Neural progenitor cell (in vitro differentiated cells): Measurements from ENCODE around the gene GRID1. TPM values are rescaled to one million over a fixed set of nuclear protein-coding genes. Genes with fewer than 3 reads are reported as not detected.

Experiments used
- DNase-seq: peaks from one replicate; pipeline ENCODE4 v3.0.0-alpha.2; 2016; ENCODE audit warnings: low spot score
- H2AFZ ChIP-seq: fragments of 200-600 bp; sonication (generic); replicated peaks from 2 replicates; pipeline ENCODE4 v1.6.1; 2016; ENCODE audit warnings: antibody characterized with exemption
- H3F3A ChIP-seq: fragments of 200-600 bp; sonication (generic); 2 replicates; pipeline ENCODE4 v1.6.1; 2016; ENCODE audit warnings: antibody characterized with exemption, low read depth
- H3K27ac ChIP-seq: fragments of 200-600 bp; sonication (generic); 2 replicates; pipeline ENCODE4 v1.5.1; 2016; ENCODE audit warnings: mild to moderate bottlenecking
- H3K27me3 ChIP-seq: fragments of 200-600 bp; sonication (generic); 2 replicates; pipeline ENCODE4 v1.6.1; 2016; ENCODE audit warnings: mild to moderate bottlenecking, moderate library complexity
- H3K36me3 ChIP-seq: fragments of 200-600 bp; sonication (generic); 2 replicates; pipeline ENCODE4 v1.5.1; 2016
- H3K4me1 ChIP-seq: fragments of 200-600 bp; sonication (generic); 2 replicates; pipeline ENCODE4 v1.6.1; 2016; ENCODE audit warnings: mixed run types
- H3K4me2 ChIP-seq: fragments of 200-600 bp; sonication (generic); 2 replicates; pipeline ENCODE4 v1.6.1; 2016
- H3K4me3 ChIP-seq: fragments of 200-600 bp; sonication (generic); 2 replicates; pipeline ENCODE4 v1.5.1; 2016
- H3K79me2 ChIP-seq: fragments of 200-600 bp; sonication (generic); 2 replicates; pipeline ENCODE4 v1.6.1; 2016; ENCODE audit warnings: low read depth
- H3K9ac ChIP-seq: fragments of 200-600 bp; sonication (generic); 2 replicates; pipeline ENCODE4 v1.6.1; 2016
- H3K9me3 ChIP-seq: fragments of 200-600 bp; sonication (generic); 2 replicates; pipeline ENCODE4 v1.5.1; 2016; ENCODE audit warnings: low read depth
- H4K20me1 ChIP-seq: fragments of 200-600 bp; sonication (generic); 2 replicates; pipeline ENCODE4 v1.6.1; 2016; ENCODE audit warnings: low read depth
- H3K27ac Mint-ChIP-seq: 3 replicates; pipeline ENCODE4 v1.8.0; 2021; ENCODE audit warnings: mixed read lengths
- H3K27me3 Mint-ChIP-seq: 2 replicates; pipeline ENCODE4 v1.8.0; 2022; ENCODE audit warnings: low read depth, mild to moderate bottlenecking, inconsistent platforms, moderate library complexity, mixed read lengths; ENCODE audit not compliant: insufficient read depth
- H3K36me3 Mint-ChIP-seq: 3 replicates; pipeline ENCODE4 v1.8.0; 2021; ENCODE audit warnings: mixed read lengths
- H3K4me1 Mint-ChIP-seq: 3 replicates; pipeline ENCODE4 v1.8.0; 2021; ENCODE audit warnings: mixed read lengths
- H3K4me3 Mint-ChIP-seq: 3 replicates; pipeline ENCODE4 v1.8.0; 2021; ENCODE audit warnings: mild to moderate bottlenecking, moderate library complexity, mixed read lengths
- H3K9me3 Mint-ChIP-seq: 3 replicates; pipeline ENCODE4 v1.8.0; 2020; ENCODE audit warnings: mixed read lengths
- EZH2 ChIP-seq: fragments of 200-600 bp; sonication (generic); IDR thresholded peaks from 2 replicates; pipeline ENCODE4 v1.6.1; 2017; ENCODE audit warnings: antibody characterized with exemption, mild to moderate bottlenecking, moderate library complexity
- EZH2phosphoT487 ChIP-seq: fragments of 200-600 bp; sonication (generic); IDR thresholded peaks from 2 replicates; pipeline ENCODE4 v1.6.1; 2017; ENCODE audit warnings: antibody characterized with exemption
- total RNA-seq: library from RNA; depleted of rRNA; stranded (reverse); fragments of >200 nt; gene quantifications from 2 replicates; pipeline ENCODE4 v1.2.3, GENCODE V29; 2015; ENCODE audit warnings: low replicate concordance
- TF ChIP-seq, protein P1 (sequence below): fragments of 200-600 bp; sonication (generic); IDR thresholded peaks from 2 replicates; pipeline ENCODE4 v1.5.1; 2017; ENCODE audit warnings: antibody characterized with exemption, mild to moderate bottlenecking

Gene GRID1
- total RNA-seq, 1 donor from 2014 or later = not detected

DNA sequence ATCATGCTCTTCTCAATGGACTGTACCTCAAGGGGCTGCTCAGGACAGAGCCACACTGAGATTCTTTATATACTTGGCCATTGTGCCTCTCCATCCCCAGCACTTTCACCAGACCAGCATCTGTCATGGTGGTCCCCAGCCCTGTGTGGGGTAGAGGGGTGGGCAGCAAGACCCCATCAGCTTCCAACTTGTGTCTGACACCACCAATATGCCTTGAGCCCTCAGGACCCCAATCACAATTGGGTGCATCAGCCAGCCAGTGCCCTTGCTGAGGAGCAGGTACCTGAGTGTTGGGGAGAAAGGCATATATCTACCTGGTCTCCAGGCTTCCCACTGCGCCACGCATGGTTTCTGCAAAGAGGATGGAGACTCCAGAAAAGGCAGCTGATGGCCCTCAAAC is 56.3 kb downstream of the GRID1 start:
- H3F3A ChIP-seq = no peaks in the 10 kb centered on the region
- H3K4me3 ChIP-seq = no peak overlapping the region
- H3K9ac ChIP-seq = no peak overlapping the region
- no peak overlapping the region for H2AFZ ChIP-seq
- no peaks in the 10 kb centered on the region for H3K79me2 ChIP-seq
- DNase-seq = no peak
- H3K36me3 ChIP-seq = no peaks in the 10 kb centered on the region
- TF ChIP-seq, protein P1, sequence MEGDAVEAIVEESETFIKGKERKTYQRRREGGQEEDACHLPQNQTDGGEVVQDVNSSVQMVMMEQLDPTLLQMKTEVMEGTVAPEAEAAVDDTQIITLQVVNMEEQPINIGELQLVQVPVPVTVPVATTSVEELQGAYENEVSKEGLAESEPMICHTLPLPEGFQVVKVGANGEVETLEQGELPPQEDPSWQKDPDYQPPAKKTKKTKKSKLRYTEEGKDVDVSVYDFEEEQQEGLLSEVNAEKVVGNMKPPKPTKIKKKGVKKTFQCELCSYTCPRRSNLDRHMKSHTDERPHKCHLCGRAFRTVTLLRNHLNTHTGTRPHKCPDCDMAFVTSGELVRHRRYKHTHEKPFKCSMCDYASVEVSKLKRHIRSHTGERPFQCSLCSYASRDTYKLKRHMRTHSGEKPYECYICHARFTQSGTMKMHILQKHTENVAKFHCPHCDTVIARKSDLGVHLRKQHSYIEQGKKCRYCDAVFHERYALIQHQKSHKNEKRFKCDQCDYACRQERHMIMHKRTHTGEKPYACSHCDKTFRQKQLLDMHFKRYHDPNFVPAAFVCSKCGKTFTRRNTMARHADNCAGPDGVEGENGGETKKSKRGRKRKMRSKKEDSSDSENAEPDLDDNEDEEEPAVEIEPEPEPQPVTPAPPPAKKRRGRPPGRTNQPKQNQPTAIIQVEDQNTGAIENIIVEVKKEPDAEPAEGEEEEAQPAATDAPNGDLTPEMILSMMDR = no peak
- TF ChIP-seq EZH2 = no peak
- TF ChIP-seq EZH2phosphoT487 = no peak
- no peaks in the 10 kb centered on the region for H3K27me3 ChIP-seq
- H4K20me1 ChIP-seq = peaks cover 11% of the 10 kb centered on the region
- no peak overlapping the region for H3K4me3 Mint-ChIP-seq
- H3K4me1 ChIP-seq = no peaks in the 10 kb centered on the region
- no peaks in the 10 kb centered on the region for H3K4me1 Mint-ChIP-seq
- H3K27me3 Mint-ChIP-seq = no peaks in the 10 kb centered on the region
- H3K9me3 Mint-ChIP-seq = no peaks in the 10 kb centered on the region
- H3K27ac Mint-ChIP-seq = no peak overlapping the region
- H3K4me2 ChIP-seq = no peak overlapping the region
- no peaks in the 10 kb centered on the region for H3K36me3 Mint-ChIP-seq
- H3K27ac ChIP-seq = no peak overlapping the region
- H3K9me3 ChIP-seq = no peaks in the 10 kb centered on the region

DNA sequence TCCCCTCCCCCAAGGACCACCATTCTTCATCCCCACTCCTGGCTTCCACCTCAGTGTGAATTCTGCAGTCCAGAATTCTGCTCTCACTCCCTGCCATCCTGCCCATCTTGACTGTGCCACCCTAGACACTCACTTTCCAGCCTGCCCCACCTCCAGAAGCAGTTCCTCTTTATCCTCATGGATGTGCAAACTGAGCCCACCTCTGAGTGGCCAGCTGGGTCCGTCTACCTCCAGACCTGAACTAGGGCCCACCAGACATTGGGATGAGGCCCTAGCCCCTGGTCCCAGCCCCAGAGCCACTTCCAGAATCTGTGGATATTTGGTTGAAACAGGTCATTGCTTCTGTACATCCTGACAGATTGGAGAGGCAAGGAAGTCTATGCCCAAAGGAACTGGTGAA is 58.5 kb downstream of the GRID1 start:
- Histone ChIP-seq H3K4me1 (no peaks in the 10 kb centered on the region), H4K20me1 (peaks cover 11% of the 10 kb centered on the region), H3K9me3 (no peaks in the 10 kb centered on the region), H3K9ac (no peak overlapping the region), H3K27me3 (no peaks in the 10 kb centered on the region), H3K27ac (no peak overlapping the region), H2AFZ (no peak overlapping the region), H3F3A (no peaks in the 10 kb centered on the region), H3K4me3 (no peak overlapping the region), H3K4me2 (no peak overlapping the region), H3K36me3 (no peaks in the 10 kb centered on the region), H3K79me2 (no peaks in the 10 kb centered on the region)
- H3K9me3 Mint-ChIP-seq = no peaks in the 10 kb centered on the region
- no peak overlapping the region for H3K4me3 Mint-ChIP-seq
- H3K4me1 Mint-ChIP-seq = no peaks in the 10 kb centered on the region
- H3K36me3 Mint-ChIP-seq = no peaks in the 10 kb centered on the region
- no peaks in the 10 kb centered on the region for H3K27me3 Mint-ChIP-seq
- no peak for DNase-seq
- TF ChIP-seq EZH2 (no peak), EZH2phosphoT487 (no peak)
- TF ChIP-seq, protein P1 = no peak
- no peak overlapping the region for H3K27ac Mint-ChIP-seq

DNA sequence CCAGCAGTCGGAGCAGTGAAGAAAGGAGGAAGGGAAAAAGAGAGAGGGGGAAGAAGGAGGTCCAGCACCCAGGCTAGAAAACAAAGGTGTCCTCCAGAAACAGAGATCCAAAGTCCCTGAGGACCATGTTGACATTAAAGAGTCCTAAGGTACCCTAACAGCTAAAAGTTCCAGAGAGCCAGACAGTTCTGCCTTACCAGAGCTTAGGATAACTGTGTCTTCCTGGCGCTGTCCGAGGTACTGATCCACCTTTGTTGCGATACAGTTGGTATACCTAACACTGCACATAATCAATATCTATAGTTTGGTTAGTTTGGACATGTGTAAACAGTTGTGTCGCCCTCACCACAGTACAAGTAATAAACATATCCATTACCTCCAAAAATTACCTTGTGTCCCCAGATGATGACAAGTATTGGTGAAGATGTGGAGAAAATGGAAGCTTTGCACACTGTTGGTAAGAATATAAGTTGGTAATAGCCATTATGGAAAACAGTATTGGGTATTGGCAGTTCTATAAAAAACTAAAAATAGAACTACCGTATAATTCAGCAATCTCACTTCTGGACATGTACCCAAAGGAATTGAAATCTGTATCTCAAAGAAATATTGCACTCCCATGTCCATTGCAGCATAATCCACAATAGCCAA is 59.8 kb downstream of the GRID1 start:
- peak; percentile 82 for DNase-seq
- Mint-ChIP-seq H3K27me3 (no peaks in the 10 kb centered on the region), H3K4me3 (no peak overlapping the region), H3K27ac (no peak overlapping the region), H3K4me1 (no peaks in the 10 kb centered on the region), H3K36me3 (no peaks in the 10 kb centered on the region), H3K9me3 (no peaks in the 10 kb centered on the region)
- no peaks in the 10 kb centered on the region for H3F3A ChIP-seq
- no peaks in the 10 kb centered on the region for H3K9me3 ChIP-seq
- no peaks in the 10 kb centered on the region for H3K27me3 ChIP-seq
- no peak overlapping the region for H3K4me3 ChIP-seq
- no peaks in the 10 kb centered on the region for H3K79me2 ChIP-seq
- no peak overlapping the region for H3K27ac ChIP-seq
- no peaks in the 10 kb centered on the region for H3K4me1 ChIP-seq
- H2AFZ ChIP-seq = no peak overlapping the region
- H3K9ac ChIP-seq = no peak overlapping the region
- H3K4me2 ChIP-seq = no peak overlapping the region
- no peak for TF ChIP-seq EZH2
- TF ChIP-seq EZH2phosphoT487 = no peak
- TF ChIP-seq, protein P1 = no peak
- H4K20me1 ChIP-seq = peaks cover 11% of the 10 kb centered on the region
- no peaks in the 10 kb centered on the region for H3K36me3 ChIP-seq
